Suprapubic skin (tissue), 4 donors: ENCODE measurements around the gene TAF12. TPM values are rescaled to one million over a fixed set of nuclear protein-coding genes. Genes with fewer than 3 reads are reported as not detected.

Experiments used
- DNase-seq, 2 donors: peaks; one replicate each; pipeline ENCODE4 v3.0.0-alpha.2; 2019; ENCODE audit warnings: low spot score in 2 of 2
- H3K27ac ChIP-seq: fragments of 200-600 bp; sonication (generic); one replicate; pipeline ENCODE4 v1.5.1; 2019
- H3K27me3 ChIP-seq: fragments of 200-600 bp; sonication (generic); one replicate; pipeline ENCODE4 v1.5.1; 2019
- H3K36me3 ChIP-seq: fragments of 200-600 bp; sonication (generic); one replicate; pipeline ENCODE4 v1.5.1; 2019
- H3K4me1 ChIP-seq: fragments of 200-600 bp; sonication (generic); one replicate; pipeline ENCODE4 v1.5.1; 2019
- H3K4me3 ChIP-seq: fragments of 200-600 bp; sonication (generic); one replicate; pipeline ENCODE4 v1.5.1; 2019; ENCODE audit warnings: mild to moderate bottlenecking
- H3K9me3 ChIP-seq: fragments of 200-600 bp; sonication (generic); one replicate; pipeline ENCODE4 v1.5.1; 2019
- EP300 ChIP-seq: sonication (generic); formaldehyde crosslinking; IDR thresholded peaks from one replicate; pipeline ENCODE4 v1.6.1; 2017; ENCODE audit warnings: antibody characterized with exemption
- POLR2A ChIP-seq, 2 donors: fragments of 450-650 bp; IDR thresholded peaks; one replicate each; pipeline ENCODE4 v1.6.1; 2017; ENCODE audit warnings: antibody characterized with exemption in 2 of 2, mild to moderate bottlenecking in 2 of 2, moderate library complexity in 2 of 2
- POLR2AphosphoS5 ChIP-seq, 3 donors: sonication (generic); formaldehyde crosslinking; IDR thresholded peaks; one replicate each; pipeline ENCODE4 v1.6.1; 2017; ENCODE audit warnings: antibody characterized with exemption in 3 of 3
- WGBS: methylation state at CpG from one replicate; pipeline ENCODE4 v1.1.5; 2018; 5-methylcytosine and 5-hydroxymethylcytosine counted together
- total RNA-seq, 4 donors: library from RNA; depleted of rRNA; stranded (reverse); fragments of >200 nt; gene quantifications; one replicate each; pipeline ENCODE4 v1.1.0, GENCODE V29; 2016
- TF ChIP-seq, protein P1 (sequence below), 2 donors: fragments of 200-600 bp in 1 of 2; fragments of 450-650 bp in 1 of 2; sonication (generic) in 1 of 2; IDR thresholded peaks; one replicate each; pipeline ENCODE4 v1.5.1; 2016 to 2019; ENCODE audit warnings: antibody characterized with exemption in 2 of 2, mild to moderate bottlenecking in 1 of 2, moderate library complexity in 1 of 2

Gene TAF12
- total RNA-seq, 4 donors from 2014 or later = 25.7 to 29.9 (median 27.3) TPM

DNA sequence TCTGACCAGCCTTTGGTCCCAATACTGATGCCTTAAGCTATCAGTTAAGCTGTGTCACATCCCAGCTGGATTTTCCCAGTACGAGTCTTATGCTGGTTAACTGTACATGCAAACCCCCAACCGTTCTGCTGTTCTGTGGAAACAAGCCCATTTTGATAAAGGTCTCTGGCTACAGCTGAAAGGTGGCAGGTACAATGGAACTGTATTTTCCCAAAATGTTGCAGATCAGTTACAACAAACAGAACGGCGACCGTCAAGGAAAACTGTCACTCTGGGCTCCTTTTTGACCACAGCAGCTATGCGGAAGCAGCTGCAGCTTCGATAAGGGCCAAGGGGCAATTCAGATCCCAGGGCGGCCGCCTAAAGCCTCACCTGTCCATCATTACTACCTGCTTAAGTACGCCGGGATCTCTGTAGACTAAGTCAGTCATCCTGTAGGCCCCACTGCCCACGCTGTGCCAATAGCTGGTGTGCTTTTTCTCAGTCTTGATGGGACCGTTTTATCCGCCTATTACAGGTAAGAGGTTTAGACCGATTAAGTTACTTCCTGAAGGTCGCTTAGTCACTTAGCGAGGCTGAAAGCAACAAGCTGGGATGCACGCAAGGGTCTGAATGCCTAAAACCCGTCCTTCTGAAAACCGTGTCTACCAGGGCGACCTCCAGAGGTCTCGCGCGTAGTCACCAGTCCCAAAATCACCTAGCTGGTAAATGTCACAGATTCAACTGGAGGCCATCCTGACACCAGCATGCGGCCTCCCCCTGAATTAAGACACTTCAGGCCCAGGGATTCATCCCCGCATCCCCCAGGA lies 61.9 kb downstream of the TAF12 start:
- no peak for DNase-seq
- Histone ChIP-seq H3K36me3 (peaks cover 35% of the 10 kb centered on the region), H3K27ac (peak overlapping the region; percentile 91), H3K4me3 (peak overlapping the region; percentile 89), H3K4me1 (peaks cover 29% of the 10 kb centered on the region), H3K9me3 (no peaks in the 10 kb centered on the region), H3K27me3 (no peaks in the 10 kb centered on the region)
- 3% methylated on average over 20 of the region's 26 CpGs for WGBS
- TF ChIP-seq POLR2A (IDR thresholded peaks at IDR 0.05) (no peak), EP300 (no peak), POLR2AphosphoS5 (IDR thresholded peaks at IDR 0.05) (no peak)

DNA sequence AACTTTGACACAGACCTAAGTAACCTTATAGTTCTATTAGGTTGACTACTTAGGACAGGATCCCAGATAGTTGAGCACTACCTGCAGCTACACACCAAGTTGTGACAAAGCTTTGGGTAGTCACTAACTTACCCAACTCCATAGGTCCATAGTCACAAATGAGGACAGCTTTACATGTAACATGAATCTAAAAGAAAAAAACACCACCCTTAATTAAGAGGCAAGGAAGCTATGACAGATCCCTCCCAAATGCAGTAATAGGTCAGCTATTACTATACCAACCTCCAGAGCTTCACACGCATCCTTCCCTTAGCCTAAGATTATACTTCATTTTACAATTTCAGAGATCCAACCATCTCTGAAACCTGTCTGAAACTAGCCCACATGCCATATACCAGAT lies 63.5 kb downstream of the TAF12 start:
- Histone ChIP-seq H3K27ac (no peak overlapping the region), H3K27me3 (no peaks in the 10 kb centered on the region), H3K4me1 (peaks cover 29% of the 10 kb centered on the region), H3K4me3 (peak overlapping the region; percentile 89), H3K36me3 (peaks cover 45% of the 10 kb centered on the region), H3K9me3 (no peaks in the 10 kb centered on the region)
- no peak for DNase-seq
- TF ChIP-seq POLR2AphosphoS5 (IDR thresholded peaks at IDR 0.05) = no peak
- TF ChIP-seq, protein P1, sequence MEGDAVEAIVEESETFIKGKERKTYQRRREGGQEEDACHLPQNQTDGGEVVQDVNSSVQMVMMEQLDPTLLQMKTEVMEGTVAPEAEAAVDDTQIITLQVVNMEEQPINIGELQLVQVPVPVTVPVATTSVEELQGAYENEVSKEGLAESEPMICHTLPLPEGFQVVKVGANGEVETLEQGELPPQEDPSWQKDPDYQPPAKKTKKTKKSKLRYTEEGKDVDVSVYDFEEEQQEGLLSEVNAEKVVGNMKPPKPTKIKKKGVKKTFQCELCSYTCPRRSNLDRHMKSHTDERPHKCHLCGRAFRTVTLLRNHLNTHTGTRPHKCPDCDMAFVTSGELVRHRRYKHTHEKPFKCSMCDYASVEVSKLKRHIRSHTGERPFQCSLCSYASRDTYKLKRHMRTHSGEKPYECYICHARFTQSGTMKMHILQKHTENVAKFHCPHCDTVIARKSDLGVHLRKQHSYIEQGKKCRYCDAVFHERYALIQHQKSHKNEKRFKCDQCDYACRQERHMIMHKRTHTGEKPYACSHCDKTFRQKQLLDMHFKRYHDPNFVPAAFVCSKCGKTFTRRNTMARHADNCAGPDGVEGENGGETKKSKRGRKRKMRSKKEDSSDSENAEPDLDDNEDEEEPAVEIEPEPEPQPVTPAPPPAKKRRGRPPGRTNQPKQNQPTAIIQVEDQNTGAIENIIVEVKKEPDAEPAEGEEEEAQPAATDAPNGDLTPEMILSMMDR (IDR thresholded peaks at IDR 0.05) = no peak
- no peak for TF ChIP-seq POLR2A (IDR thresholded peaks at IDR 0.05)
- TF ChIP-seq EP300 = no peak
- 88% methylated on average over 1 of the region's 1 CpG for WGBS

DNA sequence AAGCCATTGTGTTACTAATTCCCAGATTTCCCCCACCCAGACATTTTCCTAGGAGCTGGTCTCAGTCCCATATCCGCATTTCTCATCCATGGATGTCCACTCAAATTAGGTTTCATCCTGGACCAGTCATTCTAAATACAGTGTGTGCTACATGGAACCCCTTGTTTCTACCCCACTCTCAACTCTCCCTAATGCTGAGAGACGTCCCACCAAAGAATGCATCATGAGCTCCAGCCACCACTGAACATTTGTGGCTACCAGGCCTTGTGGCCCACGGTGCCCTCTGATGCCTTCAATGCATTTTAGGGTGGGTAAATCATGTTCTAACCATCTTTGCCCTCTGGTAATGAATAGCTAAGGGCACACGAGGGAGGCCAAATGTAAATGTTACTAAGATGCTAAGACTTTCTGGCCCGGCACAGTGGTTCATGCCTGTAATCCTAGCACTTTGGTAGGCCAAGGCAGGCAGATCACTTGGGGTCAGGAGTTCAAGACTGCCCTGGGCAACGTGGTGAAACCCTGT lies 64.1 kb downstream of the TAF12 start:
- Histone ChIP-seq H3K36me3 (peaks cover 51% of the 10 kb centered on the region), H3K27me3 (no peaks in the 10 kb centered on the region), H3K4me3 (no peak overlapping the region), H3K9me3 (no peaks in the 10 kb centered on the region), H3K4me1 (peaks cover 29% of the 10 kb centered on the region), H3K27ac (no peak overlapping the region)
- TF ChIP-seq POLR2A (IDR thresholded peaks at IDR 0.05) = no peak
- no peak for TF ChIP-seq EP300
- no peak for TF ChIP-seq POLR2AphosphoS5 (IDR thresholded peaks at IDR 0.05)
- TF ChIP-seq, protein P1 (IDR thresholded peaks at IDR 0.05) = no peak
- no peak for DNase-seq
- WGBS = 74% methylated on average over 6 of the region's 6 CpGs

DNA sequence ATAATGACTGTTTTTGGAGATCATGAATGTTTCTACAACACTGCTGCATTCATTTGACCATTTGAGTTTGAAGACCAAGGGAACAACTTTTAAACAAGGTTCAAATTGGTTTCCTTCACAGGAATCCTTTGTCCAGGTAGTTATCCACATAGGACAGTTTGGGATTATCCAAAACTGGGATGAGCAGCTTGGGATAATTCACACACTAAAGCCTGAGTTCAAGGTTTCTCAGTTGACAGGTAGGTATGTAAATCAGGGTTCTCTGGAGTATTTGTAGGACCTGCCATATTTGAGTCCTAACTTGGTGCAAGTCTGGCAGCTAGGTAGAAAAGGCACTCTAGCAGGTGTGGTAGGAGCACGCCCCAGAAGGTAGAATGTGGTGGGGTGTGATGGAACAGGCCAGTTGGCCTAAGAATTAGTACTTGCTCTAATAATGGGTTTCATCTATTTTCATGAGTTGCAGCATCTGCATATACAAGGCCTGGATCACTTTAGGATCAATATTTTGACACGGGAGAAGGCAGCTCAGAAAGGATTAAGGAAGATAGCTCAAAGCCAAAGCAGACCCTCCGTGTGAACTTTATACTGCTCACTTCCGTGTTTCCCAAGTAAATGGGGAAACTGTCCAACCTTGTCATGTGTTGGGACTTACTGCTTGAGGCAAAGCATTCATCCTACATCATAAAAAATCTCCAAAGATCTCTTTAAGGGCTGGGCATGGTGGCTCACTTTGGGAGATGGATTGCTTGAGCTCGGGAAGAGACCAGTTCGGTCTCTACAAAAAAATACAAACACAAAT lies 64.9 kb downstream of the TAF12 start:
- no peak for TF ChIP-seq POLR2A (IDR thresholded peaks at IDR 0.05)
- TF ChIP-seq, protein P1 (IDR thresholded peaks at IDR 0.05) = no peak
- no peak for TF ChIP-seq EP300
- no peak for TF ChIP-seq POLR2AphosphoS5 (IDR thresholded peaks at IDR 0.05)
- Histone ChIP-seq H3K4me1 (peaks cover 27% of the 10 kb centered on the region), H3K4me3 (no peak overlapping the region), H3K36me3 (peaks cover 59% of the 10 kb centered on the region), H3K9me3 (no peaks in the 10 kb centered on the region), H3K27ac (no peak overlapping the region), H3K27me3 (no peaks in the 10 kb centered on the region)
- no peak for DNase-seq
- 65% methylated on average over 6 of the region's 6 CpGs for WGBS

DNA sequence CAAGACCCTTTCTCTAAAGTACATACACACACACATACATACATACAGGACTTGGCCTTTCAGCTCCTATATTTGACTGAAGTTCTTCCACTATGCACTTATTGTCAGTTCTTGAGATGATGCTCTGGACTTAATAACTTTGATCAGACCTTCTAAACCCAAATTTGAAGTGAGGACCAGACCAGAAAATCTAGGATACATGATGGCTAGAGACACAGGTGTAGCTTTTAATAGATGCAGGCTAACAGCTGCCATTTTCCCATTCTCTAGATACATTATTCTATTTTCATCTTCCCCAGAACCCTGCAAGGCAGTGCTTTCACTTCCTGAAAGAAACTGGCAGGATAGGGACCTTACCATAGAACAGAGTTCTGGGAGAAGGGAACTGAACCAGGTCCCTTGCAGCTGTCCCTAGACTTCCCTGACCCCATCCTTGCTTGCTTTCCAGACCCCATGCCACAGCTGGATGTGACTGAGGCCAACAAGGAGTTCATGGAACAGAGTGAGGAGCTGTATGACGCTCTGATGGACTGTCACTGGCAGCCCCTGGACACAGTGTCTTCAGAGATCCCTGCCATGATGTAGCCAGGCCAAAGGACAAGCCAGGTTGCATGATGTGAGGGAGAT lies 65.7 kb downstream of the TAF12 start:
- Histone ChIP-seq H3K9me3 (no peaks in the 10 kb centered on the region), H3K27ac (no peak overlapping the region), H3K4me3 (no peak overlapping the region), H3K27me3 (no peaks in the 10 kb centered on the region), H3K36me3 (peaks cover 67% of the 10 kb centered on the region), H3K4me1 (peaks cover 19% of the 10 kb centered on the region)
- no peak for DNase-seq
- WGBS = 79% methylated on average over 1 of the region's 1 CpG
- TF ChIP-seq POLR2A (IDR thresholded peaks at IDR 0.05) = no peak
- TF ChIP-seq, protein P1 (IDR thresholded peaks at IDR 0.05) = no peak
- TF ChIP-seq EP300 = no peak
- TF ChIP-seq POLR2AphosphoS5 (IDR thresholded peaks at IDR 0.05) = no peak
